ENCODE results near the gene CDK15.

The CDK15 gene

GRCh38 chr2:201925056-201925455, 118.7 kb downstream of the CDK15 start:
- peaks cover 7% of the 10 kb centered on the region; the same call in 1 of the 2 replicates for H3K4me1 ChIP-seq (ENCODE audit: low read length)
- no peaks in the 10 kb centered on the region for H3K9me3 ChIP-seq (replicated peaks; ENCODE audit: insufficient read depth, low read length)
- H3K9ac ChIP-seq (ENCODE audit: low read length): no peak overlapping the region
- DNase-seq: no peak
- H3K9me2 ChIP-seq (replicated peaks; ENCODE audit: insufficient read depth, low read length): no peaks in the 10 kb centered on the region
- H3K79me2 ChIP-seq (ENCODE audit: low read length): no peaks in the 10 kb centered on the region
- H3K27ac ChIP-seq (ENCODE audit: low read length): no peak overlapping the region
- no peak overlapping the region for H2AFZ ChIP-seq (ENCODE audit: low read length)
- H3K36me3 ChIP-seq (replicated peaks; ENCODE audit: insufficient read depth, low read length): no peaks in the 10 kb centered on the region
- H3F3A ChIP-seq (ENCODE audit: insufficient read depth, low read length): no peaks in the 10 kb centered on the region
- no peak overlapping the region for H3K4me3 ChIP-seq (ENCODE audit: low read length)
- no peaks in the 10 kb centered on the region for H3K27me3 ChIP-seq (replicated peaks; ENCODE audit: insufficient read depth, low read length)
- no peaks in the 10 kb centered on the region for H4K20me1 ChIP-seq (ENCODE audit: insufficient read depth, low read length)
- H3K4me2 ChIP-seq (ENCODE audit: low read depth, low read length): no peak overlapping the region
- TF ChIP-seq EZH2phosphoT487 (IDR thresholded peaks at IDR 0.05; ENCODE audit: low read length) (no peak), EZH2 (optimal IDR thresholded peaks at IDR 0.05; ENCODE audit: low read depth, low read length) (no peak), CTCF (IDR thresholded peaks at IDR 0.05; ENCODE audit: low read length) (no peak)

- no peaks in the 10 kb centered on the region for H4K20me1 ChIP-seq (ENCODE audit: insufficient read depth, low read length)
- no peak overlapping the region for H2AFZ ChIP-seq (ENCODE audit: low read length)
- no peak overlapping the region for H3K27ac ChIP-seq (ENCODE audit: low read length)
- H3K9me3 ChIP-seq (replicated peaks; ENCODE audit: insufficient read depth, low read length): no peaks in the 10 kb centered on the region
- no peak overlapping the region for H3K4me3 ChIP-seq (ENCODE audit: low read length)
- no peaks in the 10 kb centered on the region for H3K27me3 ChIP-seq (replicated peaks; ENCODE audit: insufficient read depth, low read length)
- no peak overlapping the region for H3K4me2 ChIP-seq (ENCODE audit: low read depth, low read length)
- peaks cover 6% of the 10 kb centered on the region; the same call in 1 of the 2 replicates for H3K4me1 ChIP-seq (ENCODE audit: low read length)
- H3K79me2 ChIP-seq (ENCODE audit: low read length): no peaks in the 10 kb centered on the region
- no peaks in the 10 kb centered on the region for H3K9me2 ChIP-seq (replicated peaks; ENCODE audit: insufficient read depth, low read length)
- no peaks in the 10 kb centered on the region for H3F3A ChIP-seq (ENCODE audit: insufficient read depth, low read length)
- DNase-seq: no peak
- H3K9ac ChIP-seq (ENCODE audit: low read length): no peak overlapping the region
- TF ChIP-seq EZH2 (optimal IDR thresholded peaks at IDR 0.05; ENCODE audit: low read depth, low read length) (no peak), EZH2phosphoT487 (IDR thresholded peaks at IDR 0.05; ENCODE audit: low read length) (no peak), CTCF (IDR thresholded peaks at IDR 0.05; ENCODE audit: low read length) (no peak)
- no peaks in the 10 kb centered on the region for H3K36me3 ChIP-seq (replicated peaks; ENCODE audit: insufficient read depth, low read length)
Observed at GRCh38 chr2:201926067-201926466, 119.7 kb downstream of the CDK15 start.

- DNase-seq: no peak
- no peak overlapping the region for H3K4me2 ChIP-seq (ENCODE audit: low read depth, low read length)
- no peaks in the 10 kb centered on the region for H3F3A ChIP-seq (ENCODE audit: insufficient read depth, low read length)
- no peaks in the 10 kb centered on the region for H3K79me2 ChIP-seq (ENCODE audit: low read length)
- no peaks in the 10 kb centered on the region for H3K27me3 ChIP-seq (replicated peaks; ENCODE audit: insufficient read depth, low read length)
- H3K9me2 ChIP-seq (replicated peaks; ENCODE audit: insufficient read depth, low read length): no peaks in the 10 kb centered on the region
- H3K4me3 ChIP-seq (ENCODE audit: low read length): no peak overlapping the region
- TF ChIP-seq CTCF (IDR thresholded peaks at IDR 0.05; ENCODE audit: low read length): no peak
- no peak for TF ChIP-seq EZH2 (optimal IDR thresholded peaks at IDR 0.05; ENCODE audit: low read depth, low read length)
- no peak for TF ChIP-seq EZH2phosphoT487 (IDR thresholded peaks at IDR 0.05; ENCODE audit: low read length)
- no peaks in the 10 kb centered on the region for H3K9me3 ChIP-seq (replicated peaks; ENCODE audit: insufficient read depth, low read length)
- no peaks in the 10 kb centered on the region for H3K36me3 ChIP-seq (replicated peaks; ENCODE audit: insufficient read depth, low read length)
- H3K9ac ChIP-seq (ENCODE audit: low read length): no peak overlapping the region
- no peaks in the 10 kb centered on the region for H4K20me1 ChIP-seq (ENCODE audit: insufficient read depth, low read length)
- no peaks in the 10 kb centered on the region for H3K4me1 ChIP-seq (ENCODE audit: low read length)
- H2AFZ ChIP-seq (ENCODE audit: low read length): no peak overlapping the region
- no peak overlapping the region for H3K27ac ChIP-seq (ENCODE audit: low read length)
Observed at GRCh38 chr2:201928363-201928762, 122.0 kb downstream of the CDK15 start.

All from MM.1S (cell line).